ENCODE measurements around the gene RIPPLY1. TPM values are rescaled to one million over a fixed set of nuclear protein-coding genes. Genes with fewer than 3 reads are reported as not detected.

Gene RIPPLY1
- total and polyA plus RNA-seq, 9 of the 15 experiments (the other 6 are each of a cell fraction or from before 2014, with no cell fraction given) = not detected

DNA sequence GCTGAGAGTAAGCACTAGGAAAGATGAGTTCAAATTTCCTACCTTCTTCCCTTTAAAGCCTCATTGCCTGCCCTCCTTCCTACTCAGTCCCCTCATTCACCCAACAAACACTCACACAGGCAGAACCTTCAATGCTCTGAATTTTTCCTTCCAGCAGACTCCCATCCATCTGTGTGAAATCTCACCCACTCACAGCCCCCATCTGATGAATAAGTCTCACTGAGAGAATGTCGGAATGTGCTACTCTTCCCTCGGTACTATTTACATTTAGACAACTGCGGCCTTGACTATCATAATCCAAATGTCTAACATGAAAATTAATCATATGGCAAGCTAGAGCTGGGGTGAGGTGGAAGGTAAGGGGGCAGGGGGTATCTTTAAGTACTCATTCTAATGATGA, 36.4 kb upstream of the RIPPLY1 start:
- no peaks in the 10 kb centered on the region for H3K79me2 ChIP-seq (ENCODE audit: control insufficient read depth, insufficient read depth, low read length)
- no peak overlapping the region for H3K4me2 ChIP-seq (ENCODE audit: insufficient read depth, low read length)
- no peaks in the 10 kb centered on the region for H4K20me1 ChIP-seq (replicated peaks; ENCODE audit: control insufficient read depth, insufficient read depth, low read length)
- H3K27ac ChIP-seq (ENCODE audit: extremely low read depth, low read depth, low read length) = no peak overlapping the region
- WGBS (ENCODE audit: insufficient coverage, low coverage, missing lambda C conversion rate) = 4% methylated on average over 3 of the region's 3 CpGs
- ATAC-seq (no peak), FAIRE-seq (no peak), DNase-seq (ENCODE audit: extremely low read depth in 1 of 4, low spot score in 3 of 4) (no peak)
- ChIA-PET CTCF (ENCODE audit: low intra/inter-chr PET ratio) (no interaction called here), POLR2A (no interaction called here)
- intact Hi-C loops (cut with micrococcal nuclease) (no loop called here), in situ Hi-C loops (cut with MboI) (no loop called here)
- H2AFZ ChIP-seq (ENCODE audit: low read depth, low read length) = no peak overlapping the region
- H3K9ac ChIP-seq (ENCODE audit: insufficient read depth in 1 of 2, low read depth in 2 of 2, low read length in 2 of 2) = no peak overlapping the region
- no peaks in the 10 kb centered on the region for H3K9me1 ChIP-seq (ENCODE audit: control insufficient read depth, insufficient read depth, low read length)
- H3K9me3 ChIP-seq (replicated peaks; ENCODE audit: control insufficient read depth, insufficient read depth, low read depth, low read length) = no peaks in the 10 kb centered on the region
- no peaks in the 10 kb centered on the region for H3K36me3 ChIP-seq (ENCODE audit: control insufficient read depth, insufficient read depth, low read length)
- H3K4me3 ChIP-seq = no peak overlapping the region
- no peaks in the 10 kb centered on the region for H3K4me1 ChIP-seq (replicated peaks in 1 of 2; ENCODE audit: control insufficient read depth in 2 of 2, insufficient read depth in 2 of 2, low read length in 2 of 2)
- no TSS peak for BruUV-seq (replicated peaks)
- no peaks in the 10 kb centered on the region for H3K27me3 ChIP-seq (ENCODE audit: control insufficient read depth in 2 of 2, insufficient read depth in 2 of 2, low read length in 2 of 2)
- no peak for TF ChIP-seq RBM39 (optimal IDR thresholded peaks at IDR 0.05; ENCODE audit: low read depth, low read length)
- TF ChIP-seq, protein P1, sequence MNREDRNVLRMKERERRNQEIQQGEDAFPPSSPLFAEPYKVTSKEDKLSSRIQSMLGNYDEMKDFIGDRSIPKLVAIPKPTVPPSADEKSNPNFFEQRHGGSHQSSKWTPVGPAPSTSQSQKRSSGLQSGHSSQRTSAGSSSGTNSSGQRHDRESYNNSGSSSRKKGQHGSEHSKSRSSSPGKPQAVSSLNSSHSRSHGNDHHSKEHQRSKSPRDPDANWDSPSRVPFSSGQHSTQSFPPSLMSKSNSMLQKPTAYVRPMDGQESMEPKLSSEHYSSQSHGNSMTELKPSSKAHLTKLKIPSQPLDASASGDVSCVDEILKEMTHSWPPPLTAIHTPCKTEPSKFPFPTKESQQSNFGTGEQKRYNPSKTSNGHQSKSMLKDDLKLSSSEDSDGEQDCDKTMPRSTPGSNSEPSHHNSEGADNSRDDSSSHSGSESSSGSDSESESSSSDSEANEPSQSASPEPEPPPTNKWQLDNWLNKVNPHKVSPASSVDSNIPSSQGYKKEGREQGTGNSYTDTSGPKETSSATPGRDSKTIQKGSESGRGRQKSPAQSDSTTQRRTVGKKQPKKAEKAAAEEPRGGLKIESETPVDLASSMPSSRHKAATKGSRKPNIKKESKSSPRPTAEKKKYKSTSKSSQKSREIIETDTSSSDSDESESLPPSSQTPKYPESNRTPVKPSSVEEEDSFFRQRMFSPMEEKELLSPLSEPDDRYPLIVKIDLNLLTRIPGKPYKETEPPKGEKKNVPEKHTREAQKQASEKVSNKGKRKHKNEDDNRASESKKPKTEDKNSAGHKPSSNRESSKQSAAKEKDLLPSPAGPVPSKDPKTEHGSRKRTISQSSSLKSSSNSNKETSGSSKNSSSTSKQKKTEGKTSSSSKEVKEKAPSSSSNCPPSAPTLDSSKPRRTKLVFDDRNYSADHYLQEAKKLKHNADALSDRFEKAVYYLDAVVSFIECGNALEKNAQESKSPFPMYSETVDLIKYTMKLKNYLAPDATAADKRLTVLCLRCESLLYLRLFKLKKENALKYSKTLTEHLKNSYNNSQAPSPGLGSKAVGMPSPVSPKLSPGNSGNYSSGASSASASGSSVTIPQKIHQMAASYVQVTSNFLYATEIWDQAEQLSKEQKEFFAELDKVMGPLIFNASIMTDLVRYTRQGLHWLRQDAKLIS (CRISPR knock-in tag; IDR thresholded peaks at IDR 0.05) = no peak
- TF ChIP-seq ZBED1 (IDR thresholded peaks at IDR 0.05) = no peak
- TF ChIP-seq ZNF274 (IDR thresholded peaks at IDR 0.05; ENCODE audit: borderline replicate concordance, low read depth, low read length) = no peak
- TF ChIP-seq, protein P2, sequence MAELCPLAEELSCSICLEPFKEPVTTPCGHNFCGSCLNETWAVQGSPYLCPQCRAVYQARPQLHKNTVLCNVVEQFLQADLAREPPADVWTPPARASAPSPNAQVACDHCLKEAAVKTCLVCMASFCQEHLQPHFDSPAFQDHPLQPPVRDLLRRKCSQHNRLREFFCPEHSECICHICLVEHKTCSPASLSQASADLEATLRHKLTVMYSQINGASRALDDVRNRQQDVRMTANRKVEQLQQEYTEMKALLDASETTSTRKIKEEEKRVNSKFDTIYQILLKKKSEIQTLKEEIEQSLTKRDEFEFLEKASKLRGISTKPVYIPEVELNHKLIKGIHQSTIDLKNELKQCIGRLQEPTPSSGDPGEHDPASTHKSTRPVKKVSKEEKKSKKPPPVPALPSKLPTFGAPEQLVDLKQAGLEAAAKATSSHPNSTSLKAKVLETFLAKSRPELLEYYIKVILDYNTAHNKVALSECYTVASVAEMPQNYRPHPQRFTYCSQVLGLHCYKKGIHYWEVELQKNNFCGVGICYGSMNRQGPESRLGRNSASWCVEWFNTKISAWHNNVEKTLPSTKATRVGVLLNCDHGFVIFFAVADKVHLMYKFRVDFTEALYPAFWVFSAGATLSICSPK (IDR thresholded peaks at IDR 0.05; ENCODE audit: borderline replicate concordance) = no peak
- no peak for TF ChIP-seq NCOA4 (IDR thresholded peaks at IDR 0.05; ENCODE audit: partially characterized antibody)
- TF ChIP-seq, protein P3, sequence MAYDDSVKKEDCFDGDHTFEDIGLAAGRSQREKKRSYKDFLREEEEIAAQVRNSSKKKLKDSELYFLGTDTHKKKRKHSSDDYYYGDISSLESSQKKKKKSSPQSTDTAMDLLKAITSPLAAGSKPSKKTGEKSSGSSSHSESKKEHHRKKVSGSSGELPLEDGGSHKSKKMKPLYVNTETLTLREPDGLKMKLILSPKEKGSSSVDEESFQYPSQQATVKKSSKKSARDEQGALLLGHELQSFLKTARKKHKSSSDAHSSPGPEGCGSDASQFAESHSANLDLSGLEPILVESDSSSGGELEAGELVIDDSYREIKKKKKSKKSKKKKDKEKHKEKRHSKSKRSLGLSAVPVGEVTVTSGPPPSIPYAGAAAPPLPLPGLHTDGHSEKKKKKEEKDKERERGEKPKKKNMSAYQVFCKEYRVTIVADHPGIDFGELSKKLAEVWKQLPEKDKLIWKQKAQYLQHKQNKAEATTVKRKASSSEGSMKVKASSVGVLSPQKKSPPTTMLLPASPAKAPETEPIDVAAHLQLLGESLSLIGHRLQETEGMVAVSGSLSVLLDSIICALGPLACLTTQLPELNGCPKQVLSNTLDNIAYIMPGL (CRISPR knock-in tag; IDR thresholded peaks at IDR 0.05) = no peak
- TF ChIP-seq ILK (tag; IDR thresholded peaks at IDR 0.05; ENCODE audit: borderline replicate concordance, low read depth) = no peak
- TF ChIP-seq, protein P4, sequence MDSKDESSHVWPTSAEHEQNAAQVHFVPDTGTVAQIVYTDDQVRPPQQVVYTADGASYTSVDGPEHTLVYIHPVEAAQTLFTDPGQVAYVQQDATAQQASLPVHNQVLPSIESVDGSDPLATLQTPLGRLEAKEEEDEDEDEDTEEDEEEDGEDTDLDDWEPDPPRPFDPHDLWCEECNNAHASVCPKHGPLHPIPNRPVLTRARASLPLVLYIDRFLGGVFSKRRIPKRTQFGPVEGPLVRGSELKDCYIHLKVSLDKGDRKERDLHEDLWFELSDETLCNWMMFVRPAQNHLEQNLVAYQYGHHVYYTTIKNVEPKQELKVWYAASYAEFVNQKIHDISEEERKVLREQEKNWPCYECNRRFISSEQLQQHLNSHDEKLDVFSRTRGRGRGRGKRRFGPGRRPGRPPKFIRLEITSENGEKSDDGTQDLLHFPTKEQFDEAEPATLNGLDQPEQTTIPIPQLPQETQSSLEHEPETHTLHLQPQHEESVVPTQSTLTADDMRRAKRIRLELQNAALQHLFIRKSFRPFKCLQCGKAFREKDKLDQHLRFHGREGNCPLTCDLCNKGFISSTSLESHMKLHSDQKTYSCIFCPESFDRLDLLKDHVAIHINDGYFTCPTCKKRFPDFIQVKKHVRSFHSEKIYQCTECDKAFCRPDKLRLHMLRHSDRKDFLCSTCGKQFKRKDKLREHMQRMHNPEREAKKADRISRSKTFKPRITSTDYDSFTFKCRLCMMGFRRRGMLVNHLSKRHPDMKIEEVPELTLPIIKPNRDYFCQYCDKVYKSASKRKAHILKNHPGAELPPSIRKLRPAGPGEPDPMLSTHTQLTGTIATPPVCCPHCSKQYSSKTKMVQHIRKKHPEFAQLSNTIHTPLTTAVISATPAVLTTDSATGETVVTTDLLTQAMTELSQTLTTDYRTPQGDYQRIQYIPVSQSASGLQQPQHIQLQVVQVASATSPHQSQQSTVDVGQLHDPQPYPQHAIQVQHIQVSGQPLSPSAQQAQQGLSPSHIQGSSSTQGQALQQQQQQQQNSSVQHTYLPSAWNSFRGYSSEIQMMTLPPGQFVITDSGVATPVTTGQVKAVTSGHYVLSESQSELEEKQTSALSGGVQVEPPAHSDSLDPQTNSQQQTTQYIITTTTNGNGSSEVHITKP (IDR thresholded peaks at IDR 0.05; ENCODE audit: partially characterized antibody) = no peak
